ENCODE measurements around the gene PNMA1.

DNA sequence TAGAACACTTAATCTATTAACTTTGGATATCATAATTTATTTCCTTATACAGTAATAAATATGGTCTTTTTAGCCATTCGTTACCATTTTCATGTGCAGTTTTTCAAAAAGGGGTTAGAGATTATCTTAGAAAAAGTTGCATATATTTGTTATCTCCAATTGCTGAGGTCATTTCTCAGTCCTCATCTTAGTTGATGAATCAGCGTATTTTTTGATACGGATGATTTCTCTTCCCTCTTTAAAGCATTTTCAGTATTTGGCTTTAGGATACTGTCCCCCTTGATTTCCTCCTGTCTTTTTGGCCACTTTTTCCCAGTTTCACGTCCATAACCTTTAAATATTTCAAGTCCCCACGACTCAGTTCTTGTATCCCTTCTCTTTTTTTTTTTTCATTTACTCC is 47.6 kb downstream of the PNMA1 start:
- TF ChIP-seq HMG20B (CRISPR knock-in tag; conservative IDR thresholded peaks at IDR 0.05) (no peak), EZH2 (conservative IDR thresholded peaks at IDR 0.05; ENCODE audit: low read depth, low read length) (no peak), GFI1 (CRISPR knock-in tag; IDR thresholded peaks at IDR 0.05; ENCODE audit: borderline replicate concordance) (no peak), SIN3A (IDR thresholded peaks at IDR 0.05; ENCODE audit: borderline replicate concordance, low read depth, low read length) (no peak), POGZ (CRISPR knock-in tag; IDR thresholded peaks at IDR 0.05) (no peak)

Data from HepG2 (cell line).